HG03342 (cell line): Measurements from ENCODE around the gene MEIS2.

Experiments used
- ATAC-seq: cut with Tn5 transposase; IDR thresholded peaks from one replicate; pipeline ENCODE4 v1.9.1; 2021; ENCODE audit warnings: mild to moderate bottlenecking, moderate library complexity; ENCODE audit not compliant: unreplicated experiment

MEIS2 gene

DNA sequence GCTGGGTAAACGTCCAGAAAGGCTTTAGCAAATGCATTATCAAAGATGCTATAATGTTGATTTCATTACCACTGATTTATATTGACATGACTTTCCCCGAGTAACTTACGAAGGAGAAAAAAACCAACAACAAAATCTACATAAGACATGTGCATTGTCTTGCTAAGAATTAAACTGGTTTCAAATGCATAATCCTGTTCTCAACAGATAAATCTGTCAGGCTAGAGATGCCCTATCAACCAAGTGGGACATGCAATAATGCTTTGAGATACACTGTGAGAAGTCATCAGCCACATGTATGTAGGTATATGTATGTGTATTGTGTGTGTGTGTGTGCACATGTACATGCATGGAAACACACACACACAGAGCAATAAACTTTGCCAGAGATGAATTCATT lies 195.6 kb downstream of the MEIS2 start:
- ATAC-seq: no peak

DNA sequence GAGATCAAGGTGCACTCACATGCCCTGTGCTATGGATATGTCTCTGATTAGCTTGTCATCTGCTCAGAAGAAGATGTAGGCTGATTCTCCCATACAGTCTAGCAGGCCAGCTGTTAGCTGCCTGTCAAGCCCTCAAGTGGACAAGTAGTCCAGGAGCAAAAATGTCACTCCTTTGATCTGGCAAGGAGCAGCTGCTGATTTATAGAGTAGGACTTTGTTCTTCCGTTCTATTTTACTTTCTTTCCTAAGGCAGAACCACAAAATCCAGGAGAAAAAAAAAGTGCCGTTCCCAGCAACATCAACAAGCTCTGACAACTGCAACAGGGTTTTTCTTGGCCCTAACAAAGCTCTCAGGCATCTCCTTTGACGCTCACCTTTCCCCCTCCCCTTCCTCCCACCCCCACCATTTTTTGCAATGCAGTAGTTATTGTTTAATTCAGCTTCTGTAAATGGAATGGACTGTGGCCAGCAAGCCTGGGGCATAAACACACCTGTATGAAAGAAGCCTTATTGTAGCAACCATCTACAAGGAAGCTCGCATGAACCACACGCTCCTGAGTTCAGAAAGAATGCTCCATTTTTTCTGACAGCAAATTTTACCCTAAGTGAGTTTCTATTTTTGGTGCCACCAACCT lies 196.3 kb downstream of the MEIS2 start:
- no peak for ATAC-seq

DNA sequence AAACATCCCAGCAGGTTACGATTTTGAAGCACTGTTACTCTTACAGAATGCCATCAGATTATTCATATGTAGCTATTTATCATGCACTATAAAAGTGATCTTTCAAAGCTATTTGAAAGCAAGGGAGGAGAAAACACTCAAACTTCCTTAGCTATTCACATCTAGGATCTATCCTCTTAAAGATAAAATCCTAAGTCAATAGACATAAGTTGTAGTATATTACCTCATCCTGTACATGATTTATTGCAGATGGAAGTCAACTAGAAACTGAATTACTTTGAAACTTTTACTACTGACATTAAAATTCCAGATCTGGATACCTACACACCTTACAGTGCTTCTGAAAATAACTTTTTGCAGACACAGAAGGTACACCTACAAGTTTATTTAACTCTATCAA lies 197.2 kb downstream of the MEIS2 start:
- no peak for ATAC-seq

DNA sequence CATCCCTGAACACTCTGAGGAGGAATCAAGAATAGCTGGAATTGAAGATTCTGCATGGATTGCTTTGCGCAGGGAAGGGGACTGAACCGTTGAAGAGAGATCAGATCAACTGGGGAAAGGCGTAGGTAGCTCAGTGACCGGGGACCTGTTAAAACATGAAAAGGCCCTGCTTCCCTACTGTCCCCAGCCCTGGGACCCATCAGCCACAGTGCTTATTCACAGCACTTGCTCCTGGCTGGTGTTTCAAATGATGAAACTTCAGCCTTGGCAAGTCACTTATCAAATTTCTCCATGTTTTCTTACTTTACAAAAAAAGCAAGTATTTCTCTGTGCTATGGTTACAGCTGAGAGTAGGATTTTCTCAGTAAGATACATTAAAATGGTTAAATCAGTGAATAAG lies 199.3 kb downstream of the MEIS2 start:
- no peak for ATAC-seq

DNA sequence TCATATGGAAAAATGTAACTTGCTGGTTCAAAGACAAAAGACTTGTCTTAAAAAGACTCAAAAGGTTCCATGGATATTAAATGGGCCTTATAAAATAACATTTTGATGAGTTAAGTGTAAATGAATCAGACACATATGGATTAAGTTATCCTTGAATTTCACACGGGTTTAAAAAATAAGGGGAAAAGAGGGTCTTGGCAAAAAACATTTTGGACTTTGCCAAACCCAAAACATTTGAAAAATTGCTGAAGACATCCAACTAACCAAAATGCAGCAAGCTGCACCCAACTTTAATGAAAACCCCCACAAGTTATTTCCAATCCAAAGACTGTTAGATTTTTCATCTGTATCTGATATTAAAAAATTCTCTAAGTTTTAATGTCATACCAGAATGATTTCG lies 200.7 kb downstream of the MEIS2 start:
- ATAC-seq: no peak

DNA sequence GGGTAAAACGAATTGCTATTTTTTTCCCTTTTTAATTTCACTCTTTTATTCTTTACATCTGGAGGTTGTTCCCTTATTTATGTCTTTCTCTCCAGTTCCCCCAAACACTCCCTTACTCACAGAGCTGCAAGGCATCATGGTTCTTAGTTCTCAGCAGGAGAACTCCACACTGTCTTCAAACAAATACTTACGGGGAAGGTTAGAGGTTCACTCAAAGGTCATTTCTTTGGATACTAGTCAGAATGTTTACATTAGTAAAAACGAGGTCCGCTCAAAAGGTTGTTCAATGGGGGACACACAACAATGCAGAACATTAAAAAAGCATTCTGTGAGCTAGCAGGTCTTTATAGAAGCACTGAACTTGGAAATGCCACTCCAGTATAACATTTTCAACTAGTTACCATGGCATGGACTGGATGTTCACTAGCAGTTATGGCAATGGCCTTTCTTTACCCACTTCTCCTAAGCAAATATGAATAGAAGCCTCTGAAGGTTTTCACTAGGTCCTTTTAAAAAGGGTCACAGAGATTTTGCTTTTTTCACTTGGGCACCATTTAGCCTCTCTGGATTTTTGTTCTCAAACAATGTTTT lies 201.7 kb downstream of the MEIS2 start:
- no peak for ATAC-seq

DNA sequence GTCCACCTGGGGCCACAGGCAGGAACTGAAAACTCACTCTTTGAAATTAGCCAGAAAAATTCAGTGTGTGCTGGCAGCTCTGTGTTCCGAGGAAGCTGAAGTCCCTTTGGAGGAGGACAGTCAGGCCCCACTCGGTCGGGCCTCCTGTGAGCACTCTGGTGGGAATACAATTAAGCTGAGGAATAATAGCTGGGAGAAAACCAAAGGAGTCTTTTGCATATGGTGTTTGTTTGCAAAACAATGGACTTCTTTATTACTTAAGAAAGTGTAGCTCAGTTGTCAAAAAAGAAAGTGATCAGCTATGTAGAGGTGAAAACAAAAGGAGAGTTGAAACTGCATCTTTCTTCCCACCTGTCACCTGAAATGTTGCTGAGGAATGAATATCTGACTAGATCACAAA lies 202.5 kb downstream of the MEIS2 start:
- no peak for ATAC-seq

DNA sequence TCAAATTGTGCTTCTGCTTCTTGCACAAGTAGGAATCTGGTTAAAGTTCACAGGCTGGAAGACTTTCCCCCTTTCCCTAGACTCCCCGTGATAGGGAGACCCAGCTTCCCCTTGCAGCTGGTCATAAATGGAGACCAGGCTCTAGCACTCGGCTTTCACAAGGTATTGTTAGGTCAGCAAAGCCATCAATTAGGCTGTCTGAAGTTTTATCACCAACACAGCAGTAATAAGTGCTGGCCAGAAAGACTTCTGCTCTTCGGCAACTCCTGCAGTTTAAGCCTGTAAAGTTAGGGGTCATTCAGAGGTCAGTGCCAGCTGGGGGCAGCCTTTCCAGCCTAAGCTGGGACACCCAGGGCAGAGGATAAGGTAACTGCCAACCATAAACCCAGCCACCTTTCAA lies 203.4 kb downstream of the MEIS2 start:
- no peak for ATAC-seq

DNA sequence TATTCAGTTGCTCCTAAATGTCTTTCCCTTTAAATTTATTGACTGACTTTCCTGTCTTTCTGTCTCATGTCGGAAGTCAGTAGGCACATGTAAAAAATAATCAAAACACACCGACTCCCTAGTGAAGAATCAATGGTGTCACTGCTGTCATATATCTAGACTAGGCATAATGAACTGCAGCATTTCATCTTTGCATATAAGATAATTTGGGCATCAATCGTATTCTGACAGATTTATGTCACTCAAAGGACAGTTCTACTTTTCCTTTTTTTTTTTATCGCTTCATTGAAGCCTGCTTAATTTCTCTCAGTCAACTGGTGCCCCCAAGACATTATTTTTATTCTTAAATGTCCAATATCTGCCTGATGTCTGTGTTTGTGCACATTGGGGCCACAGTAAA lies 206.3 kb downstream of the MEIS2 start:
- no peak for ATAC-seq

DNA sequence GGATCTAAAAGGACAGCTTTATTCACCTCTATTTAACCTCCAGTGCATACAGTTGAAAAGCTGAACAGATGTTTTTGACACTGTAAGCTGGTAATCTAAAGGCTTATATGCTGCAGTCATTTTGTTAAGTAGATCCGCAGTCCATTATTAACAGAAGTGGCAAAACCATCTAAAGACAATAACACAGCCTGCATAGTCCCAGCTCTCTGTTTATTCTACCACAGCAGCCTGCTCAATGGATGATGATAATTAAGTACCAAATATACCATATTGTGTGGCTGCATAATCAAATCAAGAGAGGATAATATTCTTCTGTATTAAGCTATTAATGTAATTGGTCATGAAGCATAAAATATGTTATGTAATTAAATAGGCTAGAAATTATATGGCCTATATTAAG lies 207.1 kb downstream of the MEIS2 start:
- ATAC-seq: no peak

DNA sequence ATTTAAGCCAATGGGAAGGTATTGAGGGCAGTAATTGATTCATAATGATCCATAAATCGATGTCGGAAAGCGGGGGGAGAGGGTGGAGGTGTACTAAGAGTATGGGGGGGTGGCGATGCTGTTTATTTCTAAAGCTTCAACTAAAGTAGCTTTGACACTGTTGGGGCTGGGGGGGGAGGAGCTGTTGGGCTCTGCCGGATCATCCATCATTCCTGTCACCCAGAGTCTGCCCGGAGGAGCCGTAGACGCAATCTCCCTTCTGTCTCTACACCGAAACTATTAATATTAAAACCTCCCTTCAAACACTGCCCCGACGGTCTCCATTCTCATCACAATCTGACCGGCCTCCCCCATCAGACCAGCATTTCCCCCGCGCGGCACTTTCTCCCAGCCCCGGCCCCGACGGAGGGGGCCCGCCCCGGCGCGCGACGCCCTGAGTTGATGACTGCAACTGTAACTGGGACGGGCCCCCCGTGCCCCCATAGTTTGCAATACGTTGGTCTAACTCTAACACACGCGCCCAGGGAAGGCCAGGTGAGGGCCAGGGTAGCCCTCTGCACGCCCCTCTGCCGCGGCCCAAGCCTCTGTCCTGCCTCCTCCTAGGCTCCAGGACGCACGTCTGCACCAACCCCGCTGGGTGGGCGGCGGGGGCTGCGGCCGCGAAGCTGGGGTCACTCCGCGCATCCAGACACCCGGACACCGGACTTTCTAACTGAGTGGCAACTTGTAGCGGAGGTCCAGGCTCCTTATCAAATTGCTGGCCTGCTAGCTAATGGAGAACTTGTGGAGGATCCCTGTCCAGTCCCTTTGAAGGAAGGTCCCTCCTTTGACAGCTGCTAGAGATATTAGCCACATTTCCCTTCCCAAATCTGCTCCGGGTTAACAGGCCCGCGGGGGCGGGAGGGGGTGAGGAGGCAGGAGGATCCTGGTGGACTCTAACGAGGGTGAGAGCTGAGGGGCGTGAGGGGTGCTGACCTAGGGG lies 212.0 kb downstream of the MEIS2 start:
- ATAC-seq: no peak

DNA sequence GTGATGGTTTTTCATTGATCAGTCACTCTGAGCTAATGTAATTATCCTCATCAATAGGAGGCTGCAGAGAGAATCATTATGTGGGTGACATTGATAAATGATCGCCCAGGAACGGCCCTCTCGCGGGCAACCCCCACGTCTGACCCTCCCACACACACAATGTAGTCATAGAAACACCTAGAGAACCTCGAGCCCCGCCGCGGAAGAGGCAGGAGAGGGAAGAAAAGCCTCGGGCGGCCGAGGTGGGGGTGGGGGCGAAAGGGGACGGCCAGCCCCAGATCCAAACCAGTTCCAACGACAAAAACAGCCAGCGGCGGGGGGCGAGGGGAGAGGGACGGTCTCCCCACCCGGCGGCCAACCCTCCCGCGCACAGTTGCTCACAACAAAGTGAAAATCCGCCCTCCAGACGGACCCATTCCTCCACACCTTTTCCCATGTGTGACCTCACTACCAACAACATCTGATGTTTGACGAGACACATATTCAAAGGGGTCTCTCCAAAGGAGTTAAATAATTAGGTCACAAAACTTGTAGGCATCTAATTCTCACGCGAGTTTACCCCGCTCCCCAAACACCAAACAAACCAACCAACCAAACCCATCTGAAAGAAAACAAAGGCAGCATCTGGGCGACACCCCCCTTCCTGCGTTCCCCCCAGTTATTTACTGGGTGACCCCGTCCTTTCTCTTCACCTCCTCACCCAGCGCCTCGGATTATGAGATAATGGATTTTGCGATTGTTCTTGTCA lies 213.0 kb downstream of the MEIS2 start:
- ATAC-seq: no peak

DNA sequence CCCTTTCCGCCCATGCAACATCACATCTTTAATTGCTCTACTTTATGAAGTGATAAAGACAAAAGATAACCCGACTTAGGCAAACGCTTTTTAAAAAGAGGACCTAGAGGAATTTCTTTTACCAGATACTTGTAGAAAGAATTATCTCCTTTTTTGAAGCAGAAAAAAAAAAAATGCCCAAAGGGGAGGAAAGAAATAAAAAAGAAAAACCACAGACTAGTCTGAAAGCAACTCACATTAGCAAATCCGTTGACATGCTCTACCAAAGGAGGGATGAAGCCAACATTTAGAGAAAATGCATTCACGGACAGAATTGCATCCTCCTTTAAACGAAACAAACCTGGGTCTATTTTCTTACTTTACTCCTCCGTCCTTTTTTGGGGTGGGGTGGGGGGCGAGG lies 213.6 kb downstream of the MEIS2 start:
- no peak for ATAC-seq

DNA sequence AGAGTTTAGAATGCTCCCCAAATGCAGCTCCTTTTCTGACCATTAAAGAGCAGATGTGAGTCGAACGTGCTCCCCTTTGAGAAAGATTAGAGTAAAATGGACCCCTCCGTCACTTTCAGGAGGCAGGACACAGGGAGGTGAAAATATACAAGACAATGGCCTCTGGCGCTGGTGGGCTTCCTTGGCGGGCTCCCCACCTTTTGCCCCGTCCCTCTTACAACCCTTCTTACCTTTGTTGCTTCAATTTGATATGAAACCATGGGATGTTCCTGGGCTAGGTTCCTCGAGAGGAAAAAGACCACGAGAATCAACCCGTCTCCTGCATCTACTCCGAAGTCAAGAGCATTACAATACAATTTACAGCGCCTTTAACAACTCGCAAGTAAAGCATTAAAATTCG lies 214.2 kb downstream of the MEIS2 start:
- ATAC-seq: no peak

DNA sequence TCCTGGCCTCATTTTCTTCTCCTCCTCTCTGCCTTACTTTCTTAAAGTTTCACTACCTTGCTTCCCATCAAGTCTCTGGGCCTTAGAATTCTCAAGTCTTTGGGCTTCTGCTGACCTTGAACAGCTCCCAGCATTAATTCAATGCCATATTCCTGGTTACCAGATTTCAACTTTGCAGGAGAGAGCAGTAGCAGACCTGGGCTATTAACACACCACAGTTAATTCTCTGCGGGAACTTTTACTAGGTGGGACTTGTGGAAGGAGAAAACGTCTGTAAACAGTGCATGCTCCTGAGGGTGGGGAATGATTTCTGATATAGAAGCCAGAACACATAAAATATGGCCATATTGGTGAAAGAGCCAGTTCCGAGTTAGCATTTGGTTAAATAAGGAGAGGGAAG lies 214.6 kb downstream of the MEIS2 start:
- no peak for ATAC-seq

DNA sequence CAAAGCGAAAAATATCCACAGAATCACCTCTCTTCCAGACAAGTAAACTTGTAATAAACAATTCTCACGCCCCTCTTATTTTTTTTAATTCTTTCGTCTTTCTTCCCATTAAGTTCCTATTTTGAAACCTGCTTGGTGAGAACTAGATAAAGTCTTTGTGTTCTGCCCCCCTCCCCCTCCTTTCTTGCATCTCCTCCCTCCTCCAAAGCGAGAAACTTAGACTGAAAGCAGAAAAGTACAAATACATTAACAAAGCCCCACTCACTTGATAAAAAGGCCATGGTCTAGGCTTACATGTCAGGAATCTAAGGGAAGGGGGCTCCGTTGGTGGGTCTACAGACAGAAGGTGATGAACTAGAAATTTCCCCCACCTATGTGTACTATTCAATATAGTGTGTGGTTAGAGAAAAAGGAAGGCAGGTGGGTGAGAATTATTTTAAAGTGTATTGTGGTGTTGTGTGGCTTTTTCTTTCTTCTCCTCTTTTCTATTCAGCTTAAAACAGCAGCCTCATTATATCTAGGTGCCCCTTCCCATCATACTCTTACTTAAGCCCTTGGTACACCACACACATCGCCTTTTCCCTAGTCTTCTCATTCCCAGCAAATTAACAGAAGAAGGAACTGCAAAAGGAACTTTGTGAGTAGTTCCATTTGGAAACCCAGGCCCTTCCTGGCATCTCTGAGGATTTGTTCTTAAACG lies 215.3 kb downstream of the MEIS2 start:
- no peak for ATAC-seq

DNA sequence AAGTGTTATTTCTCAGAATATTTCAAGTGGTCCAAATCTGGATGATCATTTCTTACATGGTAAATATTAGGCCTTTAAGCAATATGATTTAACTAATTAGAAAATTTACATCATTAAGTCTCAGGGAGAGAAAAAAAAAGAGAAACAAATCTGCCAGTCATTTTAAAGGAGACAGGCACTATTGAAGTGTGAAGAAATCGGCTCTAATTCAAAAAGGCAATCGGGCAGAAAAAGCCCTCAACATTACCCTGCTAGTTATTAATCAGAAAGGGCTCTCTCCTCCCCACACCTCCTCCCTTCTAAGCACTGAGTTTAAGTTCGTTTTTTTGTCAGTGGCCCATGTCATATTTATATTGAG lies 215.9 kb downstream of the MEIS2 start:
- ATAC-seq: no peak

DNA sequence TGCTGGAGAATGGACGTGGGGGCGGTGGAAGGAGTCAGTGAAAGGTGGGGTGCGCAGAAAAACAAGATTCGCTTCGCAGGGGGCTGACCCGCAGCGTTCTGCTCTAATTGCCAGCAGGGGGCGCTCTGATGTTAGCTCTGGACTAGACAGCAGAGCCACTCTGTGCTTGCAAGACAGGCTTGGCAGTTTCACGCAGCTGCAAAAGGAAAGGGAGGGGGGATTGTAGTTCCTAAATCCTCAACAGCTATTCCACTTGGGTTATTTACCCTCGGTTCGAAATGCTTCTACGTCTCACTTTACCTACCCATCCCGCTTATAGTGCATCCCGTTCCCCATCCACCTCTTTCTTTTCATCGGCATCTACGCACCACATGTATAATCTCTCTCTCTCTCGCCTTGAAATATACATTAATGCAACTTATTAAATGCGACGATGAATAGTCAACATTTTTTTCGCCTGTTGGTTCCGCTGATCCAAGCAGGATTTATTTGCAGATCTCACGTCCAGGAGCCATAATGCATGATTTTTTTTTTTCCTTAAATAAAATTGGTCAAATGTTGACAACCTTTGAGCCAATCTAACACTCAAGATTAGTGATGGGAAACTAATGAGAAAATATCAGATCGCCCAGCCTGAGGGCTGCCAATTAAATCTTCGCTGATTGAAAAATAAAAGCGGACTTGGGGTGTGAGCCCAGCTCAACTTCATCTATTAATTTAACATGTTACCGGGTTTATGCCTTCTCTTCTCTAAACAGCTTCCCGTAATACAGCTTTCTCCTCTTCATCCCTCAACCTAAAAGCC lies 216.4 kb downstream of the MEIS2 start:
- peak; percentile 87 for ATAC-seq

DNA sequence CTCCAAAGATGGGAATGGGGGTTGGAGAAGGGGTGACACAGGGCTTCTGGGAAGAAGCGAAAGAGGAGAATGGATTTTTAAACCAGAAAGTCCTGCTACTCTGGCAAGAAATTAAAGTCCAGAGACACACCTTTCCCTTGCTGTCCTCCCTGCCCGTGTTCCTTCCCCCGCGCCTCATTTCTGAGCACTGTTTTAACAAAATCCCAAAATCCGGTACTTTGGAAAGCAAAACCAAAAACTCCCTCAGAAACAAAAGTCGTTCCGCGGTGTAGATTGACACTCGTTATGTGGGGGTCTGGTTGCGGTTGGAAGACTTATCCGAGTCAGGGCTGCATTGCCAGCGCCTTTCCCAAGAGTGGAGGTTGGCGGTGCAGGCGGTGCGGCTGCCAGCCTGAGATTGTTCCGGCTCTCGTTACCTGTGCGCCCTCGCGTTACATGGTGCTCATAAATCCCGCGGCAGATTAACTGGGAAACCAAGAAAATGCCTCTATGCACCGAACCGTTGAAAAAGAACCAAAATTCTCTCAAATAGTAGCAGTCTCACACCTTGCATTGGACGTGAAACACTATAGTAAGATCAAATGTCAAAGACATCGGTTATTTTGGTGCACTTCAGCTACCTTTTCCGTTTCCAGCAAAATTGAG lies 217.7 kb downstream of the MEIS2 start:
- ATAC-seq: no peak
